KG1 (cell line): ENCODE measurements around the gene GREB1.

Experiments
- DNase-seq: peaks from one replicate; lab custom pipeline; 2025; lab: John Stamatoyannopoulos, UW

The GREB1 gene

DNA sequence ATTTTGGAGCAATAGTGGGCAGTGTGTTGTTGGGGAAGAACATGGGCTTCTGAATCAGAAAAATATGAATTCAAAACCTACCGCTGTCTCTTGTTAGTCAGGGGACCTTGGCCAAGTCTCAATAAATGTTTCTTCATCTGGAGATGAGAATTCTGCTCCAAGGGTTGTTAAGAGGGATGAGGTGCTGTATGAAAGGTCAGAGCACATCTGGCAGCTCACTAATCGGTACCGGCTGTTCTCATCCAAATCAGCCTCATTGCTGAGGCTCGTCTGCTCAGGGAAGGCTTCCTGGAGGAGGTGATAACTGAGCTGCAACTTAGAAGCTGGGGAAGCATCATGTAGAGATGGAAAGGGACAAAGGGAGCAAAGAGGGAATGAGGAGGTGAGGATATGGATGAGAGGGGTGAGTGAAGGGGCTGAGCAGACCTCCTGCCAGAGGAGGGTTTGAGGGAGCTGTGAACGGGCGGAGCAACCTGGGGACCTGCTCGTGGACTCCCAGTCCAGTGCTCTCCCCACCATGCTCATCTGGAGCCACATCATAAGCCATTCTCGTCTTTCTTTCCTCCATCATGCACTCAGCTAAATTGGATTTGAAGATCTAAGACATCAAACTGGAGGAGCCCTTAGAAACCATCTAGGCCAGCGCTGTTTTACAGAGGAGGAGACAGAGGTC, 47.4 kb downstream of the GREB1 start:
- DNase-seq, result no peak

DNA sequence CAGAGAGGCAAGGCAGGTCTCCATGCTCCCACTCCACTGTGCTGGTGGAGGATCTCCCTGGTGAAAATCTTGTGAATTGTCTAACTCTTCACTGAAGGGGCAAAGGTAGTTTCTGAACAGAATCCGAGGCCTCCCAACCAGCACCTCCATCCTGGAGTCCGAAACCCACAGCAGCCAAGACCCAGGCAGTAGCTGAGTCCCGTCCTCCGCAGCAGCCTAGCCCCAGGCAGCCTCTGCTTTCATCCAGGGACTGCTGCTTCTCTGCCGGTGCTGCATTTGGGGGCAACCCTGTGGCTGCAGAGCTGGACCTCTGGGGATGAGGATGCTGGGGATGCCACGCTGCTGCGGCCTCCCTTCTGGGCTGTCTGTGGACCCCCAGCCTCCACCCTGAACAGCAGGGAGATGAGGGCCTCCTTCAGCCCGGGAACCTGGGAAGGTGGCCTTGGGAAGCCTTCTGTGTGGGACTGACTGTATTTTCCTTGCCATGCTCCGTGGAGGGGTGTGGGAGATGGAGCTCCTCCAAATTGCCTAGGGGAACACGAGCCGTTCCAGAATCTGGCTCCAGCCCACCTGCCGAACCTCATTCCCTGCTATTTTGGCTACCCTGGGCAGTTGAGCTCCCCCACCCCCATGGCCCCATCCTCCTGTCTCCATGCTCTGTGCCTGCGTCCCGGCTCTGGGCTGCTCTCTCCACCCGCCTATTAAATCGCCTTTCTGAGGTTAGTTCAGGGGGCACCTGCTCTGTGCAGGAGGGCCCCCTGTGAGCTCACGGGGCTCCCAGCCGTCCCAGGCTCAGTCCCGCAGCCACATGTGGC, 48.2 kb downstream of the GREB1 start:
- DNase-seq, result no peak

- DNase-seq, result no peak
Measured at GRCh38 chr2:11582612-11582861, 48.7 kb downstream of the GREB1 start.

DNA sequence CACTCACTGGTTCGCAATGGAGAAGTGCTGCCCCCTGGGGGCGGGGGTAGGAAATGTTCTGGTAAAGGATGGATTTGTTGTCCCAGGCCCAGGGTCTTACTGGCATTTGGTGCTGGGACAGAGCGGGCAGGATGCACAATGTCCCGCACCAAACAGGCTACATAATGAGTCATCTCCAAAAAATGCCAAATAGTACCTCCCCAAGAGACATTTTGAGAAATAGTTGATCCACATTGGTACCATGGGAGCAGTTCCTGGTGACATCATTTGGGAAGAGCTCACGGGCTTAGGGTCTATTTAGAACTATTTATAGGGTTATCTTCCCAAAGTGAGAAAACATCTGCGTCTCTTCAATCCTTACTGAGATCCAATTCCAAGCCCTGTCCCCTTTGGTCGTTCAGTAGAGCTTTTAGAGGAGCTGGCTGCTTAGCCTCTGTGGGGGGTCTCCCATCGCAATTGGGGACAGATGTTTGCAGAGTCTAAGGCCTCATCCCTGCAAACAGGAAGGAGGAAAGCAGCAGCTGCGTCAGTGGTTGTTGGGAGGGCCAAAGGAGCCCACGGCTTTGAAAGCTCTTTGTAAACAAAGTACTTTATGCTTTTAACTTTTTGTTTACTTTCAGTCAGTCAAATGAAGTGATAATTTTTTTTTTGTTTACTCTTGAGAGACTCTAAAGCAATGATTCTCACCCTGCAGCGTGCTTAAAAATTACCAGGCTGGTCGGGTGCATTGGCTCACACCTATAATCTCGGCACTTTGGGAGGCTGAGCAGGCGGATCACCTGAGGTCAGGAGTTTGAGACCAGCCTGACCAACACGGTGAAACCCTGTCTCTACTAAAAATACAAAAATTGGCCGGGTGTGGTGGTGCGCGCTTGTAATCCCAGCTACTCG, 49.3 kb downstream of the GREB1 start:
- no peak for DNase-seq

DNA sequence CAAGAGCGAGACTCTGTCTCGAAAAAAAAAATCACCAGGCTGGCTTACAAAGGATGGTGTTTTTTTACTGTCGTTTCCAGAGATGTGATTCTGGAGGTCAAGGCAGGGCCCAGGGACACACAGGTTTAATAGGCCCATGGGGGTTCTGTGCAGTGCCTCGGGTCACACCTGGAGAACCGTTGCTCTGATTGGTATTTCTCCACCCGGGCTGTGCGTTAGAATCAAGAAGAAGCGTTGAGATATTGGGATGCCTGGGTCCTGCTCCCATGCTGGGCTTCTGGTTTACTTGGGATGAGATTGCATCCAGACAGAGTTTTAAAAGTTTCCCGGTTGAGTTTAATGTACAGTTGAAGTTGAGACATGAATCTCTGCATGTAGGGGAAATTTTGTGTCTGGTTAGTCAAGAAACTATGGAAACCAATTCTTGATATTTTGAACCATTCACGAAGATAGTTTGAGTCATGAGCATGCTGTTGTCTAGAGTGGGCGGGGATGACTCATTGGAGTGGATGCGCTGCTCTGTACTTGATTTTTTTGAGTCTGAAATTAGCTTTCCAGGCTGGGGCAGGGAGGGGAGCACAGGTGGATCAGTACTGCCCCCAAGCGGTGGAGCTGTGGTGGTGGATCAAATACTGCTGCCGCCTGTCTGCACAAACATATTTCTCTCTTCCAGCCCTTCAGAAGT, 50.1 kb downstream of the GREB1 start:
- peak; percentile 37 for DNase-seq

- no peak for DNase-seq
Measured at GRCh38 chr2:11584525-11585056, 50.7 kb downstream of the GREB1 start.

GRCh38 chr2:11585071-11585470, 51.2 kb downstream of the GREB1 start:
- DNase-seq, result no peak

DNA sequence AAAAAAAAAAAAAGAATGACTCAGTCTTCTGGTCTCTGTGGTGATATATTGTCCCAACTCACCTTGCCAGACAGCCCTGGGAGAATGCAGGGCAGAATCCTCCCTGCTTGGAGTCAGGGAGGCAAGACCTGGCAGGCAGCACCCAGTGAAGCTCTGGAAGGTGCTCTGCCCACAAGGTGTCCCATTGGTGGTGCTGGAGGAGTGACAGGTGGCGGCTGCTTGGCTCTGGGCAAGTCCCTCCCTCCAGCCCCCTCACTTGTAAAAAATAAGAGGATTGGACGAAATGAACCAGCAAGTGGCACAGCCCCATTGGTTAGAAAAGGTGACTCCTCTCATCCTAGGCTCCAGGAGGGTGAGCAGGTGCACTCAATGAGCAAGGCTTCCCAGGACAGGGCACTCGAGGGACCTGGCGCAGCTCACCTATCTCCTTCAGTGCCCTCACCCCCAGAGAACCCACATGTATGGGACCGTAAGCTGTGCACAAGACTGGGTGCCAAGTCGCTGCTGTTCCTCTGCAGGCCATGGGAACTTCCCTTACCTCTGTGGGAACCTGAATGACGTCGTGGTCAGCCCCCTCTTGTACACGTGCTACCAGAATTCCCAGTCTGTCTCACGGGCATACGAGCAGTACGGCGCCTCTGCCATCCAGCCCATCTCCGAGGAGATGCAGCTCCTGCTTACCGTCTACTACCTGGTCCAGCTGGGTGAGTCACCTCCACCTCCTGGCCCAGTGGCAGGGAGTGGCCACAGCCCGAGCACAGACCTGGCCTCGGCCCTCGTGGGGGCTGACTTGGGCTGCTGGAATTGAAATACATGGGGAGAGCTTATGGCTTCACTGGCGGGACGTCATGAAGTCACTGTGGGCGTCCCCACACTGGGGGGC, 54.6 kb downstream of the GREB1 start:
- no peak for DNase-seq

DNA sequence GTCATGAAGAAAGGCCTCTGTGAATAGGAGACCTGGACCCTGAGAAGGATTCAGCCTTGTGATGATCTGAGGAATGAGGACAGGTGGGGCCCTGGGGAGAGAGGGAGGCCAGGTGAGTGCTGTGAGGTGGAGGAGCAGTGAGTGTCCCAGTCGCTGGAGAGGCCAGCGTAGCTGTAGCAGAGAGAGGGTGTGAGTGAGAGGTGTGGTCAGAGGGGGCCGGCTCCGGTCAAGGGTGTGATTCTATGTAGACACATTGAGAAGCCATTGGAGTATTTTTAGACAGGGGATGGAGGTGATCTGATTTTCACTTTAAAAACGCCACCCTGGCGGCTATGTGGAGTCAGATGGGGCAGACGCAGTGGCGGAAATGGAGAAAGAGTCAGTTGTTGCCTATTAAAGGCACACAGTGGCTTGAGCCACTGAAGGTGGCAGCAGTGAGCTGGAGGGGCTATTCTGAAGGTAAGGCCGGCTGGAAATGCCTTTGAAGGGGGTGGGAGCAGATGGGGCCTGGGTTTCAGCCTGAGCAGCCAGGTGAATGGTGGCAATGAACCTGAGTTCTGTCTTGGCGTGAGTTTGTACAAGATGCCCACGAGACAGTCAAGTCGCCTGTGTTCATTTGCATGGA, 55.6 kb downstream of the GREB1 start:
- no peak for DNase-seq

DNA sequence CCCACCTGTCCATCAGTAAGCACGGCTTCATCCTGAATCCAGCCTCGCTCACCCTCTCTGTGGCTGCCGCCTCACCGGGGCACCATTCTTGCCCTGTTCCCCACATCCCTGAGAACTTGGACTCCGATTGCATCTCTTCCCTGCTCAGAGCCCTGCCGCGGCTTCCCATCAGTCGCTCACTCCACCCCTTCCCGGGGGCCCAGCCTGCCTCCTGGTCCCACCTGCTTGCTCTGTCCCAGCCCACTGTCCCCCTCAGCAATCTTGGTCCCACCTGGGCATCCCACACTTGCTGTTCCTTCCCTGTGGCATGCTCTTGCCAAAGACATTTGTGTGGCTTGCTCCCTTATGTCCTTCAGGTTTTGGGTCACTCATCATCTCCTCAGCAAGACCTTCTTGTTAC, 56.3 kb downstream of the GREB1 start:
- DNase-seq, result no peak

DNA sequence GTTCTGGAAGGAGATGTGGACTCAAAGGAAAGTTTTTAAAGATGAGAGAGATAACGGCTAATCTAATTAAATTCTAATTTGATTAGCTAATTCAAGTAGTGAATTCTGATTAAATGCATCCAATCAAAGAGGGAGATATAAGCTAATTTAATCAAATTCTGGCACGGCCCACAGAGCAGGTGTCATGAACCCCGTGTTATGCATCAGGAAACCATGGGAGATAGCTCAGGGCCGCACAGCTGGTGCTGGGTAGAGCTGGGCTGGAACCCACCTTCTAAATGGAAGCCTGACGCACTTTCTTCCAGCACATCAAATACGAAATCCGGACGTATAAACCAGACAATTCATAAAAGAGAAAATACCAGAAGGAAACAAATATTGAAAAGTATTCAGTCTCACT, 57.2 kb downstream of the GREB1 start:
- no peak for DNase-seq

GRCh38 chr2:11592671-11593574, 59.1 kb downstream of the GREB1 start:
- DNase-seq, result no peak

DNA sequence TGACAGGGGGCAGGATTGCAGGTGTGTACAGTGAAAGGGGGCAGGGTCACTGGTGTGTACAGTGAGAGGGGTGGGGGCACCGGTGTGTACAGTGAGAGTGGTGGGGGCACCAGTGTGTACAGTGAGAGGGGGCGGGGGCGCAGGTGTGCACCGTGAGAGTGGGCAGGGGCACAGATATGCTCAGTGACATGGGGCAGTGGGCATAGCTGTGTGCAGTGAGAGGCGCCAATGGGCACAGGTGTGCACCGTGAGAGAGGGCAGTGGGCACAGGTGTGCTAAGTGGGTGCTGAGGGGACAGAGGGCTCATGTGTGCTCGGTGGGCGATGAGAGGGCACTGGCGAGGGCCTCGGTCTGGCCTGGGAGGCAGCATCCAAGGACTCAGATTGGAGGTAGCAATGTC, 63.0 kb downstream of the GREB1 start:
- DNase-seq, result no peak

DNA sequence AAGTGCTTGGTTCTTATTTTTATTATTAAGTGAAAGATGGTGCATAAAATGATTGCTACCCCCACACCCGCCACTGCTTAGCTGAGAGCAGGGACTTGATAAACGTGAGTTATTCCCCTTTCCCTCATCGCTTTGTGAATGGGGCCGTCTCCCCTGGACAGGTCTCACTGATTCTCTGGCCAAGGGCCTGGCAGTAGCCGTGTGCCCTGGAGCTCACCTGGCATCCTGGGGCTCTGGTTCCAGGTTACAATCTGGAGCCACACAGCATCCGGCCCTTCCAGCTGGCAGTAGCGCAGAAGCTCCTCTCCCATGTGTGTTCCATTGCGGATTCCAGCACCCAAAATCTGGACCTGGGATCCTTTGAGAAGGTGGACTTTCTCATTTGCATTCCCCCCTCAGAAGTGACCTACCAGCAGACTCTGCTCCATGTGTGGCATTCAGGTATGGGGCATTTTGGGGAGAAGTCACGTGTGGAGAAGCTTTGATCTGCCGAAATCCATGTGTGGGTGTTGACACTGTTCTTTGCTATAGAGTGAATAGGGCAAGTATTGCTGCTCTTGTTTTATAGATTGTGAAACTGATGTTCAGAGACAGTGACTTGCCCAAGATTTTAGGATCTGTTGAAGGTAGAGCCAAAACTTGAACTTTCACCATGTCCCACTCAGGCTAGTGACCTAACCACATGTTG, 63.8 kb downstream of the GREB1 start:
- DNase-seq, result no peak

DNA sequence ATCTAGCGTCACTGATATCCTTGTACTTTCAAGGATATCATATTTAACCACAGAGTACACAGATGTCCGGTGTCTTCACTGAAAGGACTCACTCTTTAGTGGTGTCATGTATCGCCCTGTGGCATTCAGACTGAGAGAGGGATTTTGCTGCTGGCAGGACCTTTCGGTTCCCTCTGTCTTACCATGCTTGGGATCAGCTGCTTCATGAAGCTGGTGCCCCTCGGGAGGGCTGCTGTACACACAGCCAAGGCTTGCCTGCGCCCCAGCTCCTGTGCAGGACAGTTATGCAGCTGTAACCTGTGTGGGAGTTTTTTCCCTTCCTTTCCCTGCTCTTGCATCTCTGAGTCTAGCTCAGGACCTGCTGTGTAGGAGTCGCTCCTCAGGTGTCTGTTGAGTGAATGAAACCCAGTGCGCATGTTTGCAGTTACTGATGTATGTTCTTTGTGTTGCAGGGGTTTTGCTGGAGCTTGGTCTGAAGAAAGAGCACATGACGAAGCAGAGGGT, 64.4 kb downstream of the GREB1 start:
- DNase-seq, result no peak

- no peak for DNase-seq
Measured at GRCh38 chr2:11602563-11603204, 68.8 kb downstream of the GREB1 start.

DNA sequence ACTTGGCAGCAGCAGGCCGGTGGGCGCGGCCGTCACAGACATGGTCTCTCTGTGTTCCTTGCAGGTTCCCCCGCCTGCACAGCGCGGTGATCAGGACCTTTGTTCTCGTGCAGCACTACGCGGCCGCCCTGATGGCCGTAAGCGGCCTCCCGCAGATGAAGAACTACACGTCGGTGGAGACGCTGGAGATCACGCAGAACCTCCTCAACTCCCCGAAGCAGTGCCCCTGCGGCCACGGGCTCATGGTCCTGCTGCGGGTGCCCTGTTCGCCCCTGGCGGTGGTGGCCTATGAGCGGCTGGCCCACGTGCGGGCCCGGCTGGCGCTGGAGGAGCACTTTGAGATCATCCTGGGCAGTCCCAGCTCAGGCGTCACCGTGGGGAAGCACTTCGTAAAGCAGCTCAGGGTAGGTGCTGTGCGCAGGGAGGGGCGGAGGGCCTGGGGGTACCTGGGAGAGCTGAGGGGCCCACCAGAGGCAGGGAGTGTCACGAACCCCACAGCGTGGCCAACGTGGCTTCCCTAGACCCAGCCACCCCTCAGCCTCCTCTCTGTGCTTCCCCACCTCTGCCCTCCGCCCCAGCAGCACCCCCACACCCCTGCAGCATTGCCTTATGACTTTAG, 76.9 kb downstream of the GREB1 start:
- no peak for DNase-seq

DNA sequence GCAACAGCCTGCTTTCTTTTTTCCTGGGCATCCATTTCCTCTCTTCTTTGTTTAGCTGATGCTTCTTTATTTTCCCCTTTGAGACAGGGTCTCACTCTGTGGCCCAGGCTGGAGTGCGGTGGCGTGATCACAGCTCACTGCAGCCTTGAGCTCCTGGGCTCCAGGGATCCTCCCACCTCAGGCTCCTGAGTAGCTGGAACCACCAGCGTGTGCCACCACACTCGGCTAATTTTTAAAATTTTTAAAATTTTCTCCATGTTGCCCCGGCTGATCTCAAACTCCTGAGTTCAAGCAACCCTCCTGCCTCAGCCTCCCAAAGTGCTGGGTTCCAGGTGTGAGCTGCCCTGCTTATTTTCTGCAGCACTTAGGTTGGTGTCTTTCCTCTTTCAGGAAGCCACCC, 77.4 kb downstream of the GREB1 start:
- no peak for DNase-seq
